Mesenchymal stem cell (in vitro differentiated cells and primary cell): Measurements from ENCODE around the gene CYFIP2.

Experiments used
- DNase-seq: peaks from one replicate; pipeline ENCODE4 v3.0.0-alpha.2; 2013
- H2AFZ ChIP-seq: one replicate; pipeline ENCODE4 v1.6.1; 2013; ENCODE audit warnings: low read depth, mild to moderate bottlenecking, control low read depth, inconsistent platforms, low read length, moderate library complexity
- H2AK5ac ChIP-seq: 2 replicates; pipeline ENCODE4 v1.6.1; 2013; ENCODE audit warnings: low read length, moderate library complexity, mild to moderate bottlenecking, inconsistent platforms; ENCODE audit not compliant: severe bottlenecking
- H2BK120ac ChIP-seq: one replicate; pipeline ENCODE4 v1.6.1; 2013; ENCODE audit warnings: low read depth, mild to moderate bottlenecking, inconsistent platforms, low read length, moderate library complexity
- H2BK12ac ChIP-seq, 2 experiments: one replicate each; pipeline ENCODE4 v1.6.1; 2013; ENCODE audit warnings: inconsistent platforms in 2 of 2, low read length in 2 of 2, mild to moderate bottlenecking in 2 of 2, moderate library complexity in 2 of 2, control low read depth in 1 of 2
- H2BK15ac ChIP-seq: one replicate; pipeline ENCODE4 v1.6.1; 2013; ENCODE audit warnings: mild to moderate bottlenecking, low read depth, inconsistent platforms; ENCODE audit not compliant: poor library complexity, severe bottlenecking
- H2BK5ac ChIP-seq: 2 replicates; pipeline ENCODE4 v1.6.1; 2013; ENCODE audit warnings: low read depth, mild to moderate bottlenecking, low read length, control low read depth, inconsistent platforms; ENCODE audit not compliant: poor library complexity, severe bottlenecking
- H3K14ac ChIP-seq, 2 experiments: one replicate each; pipeline ENCODE4 v1.6.1; 2013; ENCODE audit warnings: inconsistent platforms in 2 of 2, low read length in 2 of 2, control low read depth in 1 of 2, mild to moderate bottlenecking in 1 of 2, moderate library complexity in 1 of 2
- H3K18ac ChIP-seq, 2 experiments: one replicate each; pipeline ENCODE4 v1.6.1; 2013; ENCODE audit warnings: inconsistent platforms in 2 of 2, low read length in 2 of 2, control low read depth in 1 of 2, low read depth in 1 of 2, mild to moderate bottlenecking in 1 of 2
- H3K23ac ChIP-seq, 2 experiments: one replicate each; pipeline ENCODE4 v1.6.1; 2013; ENCODE audit warnings: inconsistent platforms in 2 of 2, low read length in 2 of 2, mild to moderate bottlenecking in 2 of 2, moderate library complexity in 2 of 2, control low read depth in 1 of 2
- H3K27ac ChIP-seq: 2 replicates; pipeline ENCODE4 v1.5.1; 2013; ENCODE audit warnings: mild to moderate bottlenecking, moderate library complexity, low read length, control low read depth, inconsistent platforms; ENCODE audit not compliant: poor library complexity, severe bottlenecking
- H3K27me3 ChIP-seq, 2 experiments: 2 replicates each; pipeline versions ENCODE4 v1.6.1 to v1.7.0; 2013; ENCODE audit warnings: low read length in 2 of 2, mild to moderate bottlenecking in 2 of 2, moderate library complexity in 2 of 2, control low read depth in 1 of 2, inconsistent platforms in 1 of 2; ENCODE audit not compliant: control insufficient read depth in 1 of 2, insufficient read depth in 1 of 2
- H3K36me3 ChIP-seq, 2 experiments: 2 replicates each; pipeline versions ENCODE4 v1.6.1 to v1.7.0; 2013; ENCODE audit warnings: low read length in 2 of 2, control low read depth in 1 of 2, inconsistent platforms in 1 of 2, low read depth in 1 of 2, mild to moderate bottlenecking in 1 of 2; ENCODE audit not compliant: insufficient read depth in 2 of 2, control insufficient read depth in 1 of 2
- H3K4ac ChIP-seq, 2 experiments: one replicate each; pipeline ENCODE4 v1.6.1; 2013; ENCODE audit warnings: inconsistent platforms in 2 of 2, low read length in 2 of 2, mild to moderate bottlenecking in 2 of 2, moderate library complexity in 2 of 2, control low read depth in 1 of 2, low read depth in 1 of 2
- H3K4me1 ChIP-seq: 2 replicates; pipeline ENCODE4 v1.6.1; 2013; ENCODE audit warnings: low read depth, low read length, control low read depth; ENCODE audit not compliant: control insufficient read depth, insufficient read depth
- H3K4me2 ChIP-seq: 2 replicates; pipeline ENCODE4 v1.6.1; 2013; ENCODE audit warnings: low read length, mild to moderate bottlenecking, inconsistent platforms; ENCODE audit not compliant: poor library complexity, severe bottlenecking
- H3K4me3 ChIP-seq, 2 experiments: 2 replicates each; pipeline versions ENCODE4 v1.5.1 to v1.7.0; 2013; ENCODE audit warnings: low read length in 2 of 2, mild to moderate bottlenecking in 2 of 2, control low read depth in 1 of 2, low read depth in 1 of 2; ENCODE audit not compliant: insufficient read depth in 1 of 2
- H3K79me1 ChIP-seq: replicated peaks from 2 replicates; pipeline ENCODE4 v1.6.1; 2013; ENCODE audit warnings: mild to moderate bottlenecking, control low read depth, low read length, inconsistent platforms; ENCODE audit not compliant: poor library complexity, severe bottlenecking
- H3K9ac ChIP-seq: 2 replicates; pipeline ENCODE4 v1.7.0; 2013; ENCODE audit warnings: mild to moderate bottlenecking, low read length, moderate library complexity
- H3K9me3 ChIP-seq: 2 replicates; pipeline ENCODE4 v1.7.0; 2013; ENCODE audit warnings: mild to moderate bottlenecking, low read length; ENCODE audit not compliant: control insufficient read depth
- H4K8ac ChIP-seq: one replicate; pipeline ENCODE4 v1.6.1; 2013; ENCODE audit warnings: inconsistent platforms, mild to moderate bottlenecking, low read length, moderate library complexity
- H4K91ac ChIP-seq: one replicate; pipeline ENCODE4 v1.6.1; 2013; ENCODE audit warnings: mild to moderate bottlenecking, low read length, inconsistent platforms
- whole genome bisulfite sequencing: methylation state at CpG from one replicate; pipeline ENCODE4 v1.1.7; 2013; ENCODE audit warnings: mixed read lengths; 5-methylcytosine and 5-hydroxymethylcytosine counted together

CYFIP2 gene

GRCh38 chr5:157357823-157358222, 91.9 kb downstream of the CYFIP2 start:
- Histone ChIP-seq H3K4ac (no peak overlapping the region), H2AK5ac (no peak overlapping the region), H3K4me2 (no peak overlapping the region), H3K18ac (no peak overlapping the region), H4K8ac (no peak overlapping the region), H2BK120ac (no peak overlapping the region), H2AFZ (no peak overlapping the region), H2BK15ac (no peak overlapping the region), H3K14ac (no peak overlapping the region), H3K4me1 (no peaks in the 10 kb centered on the region), H2BK12ac (no peak overlapping the region), H4K91ac (no peak overlapping the region), H3K9ac (no peak overlapping the region), H3K27ac (no peak overlapping the region), H3K23ac (no peak overlapping the region), H3K36me3 (peaks cover 0 to 23% of the 10 kb centered on the region in 2 experiments), H3K4me3 (no peak overlapping the region), H3K27me3 (no peaks in the 10 kb centered on the region), H3K79me1 (no peaks in the 10 kb centered on the region), H2BK5ac (no peak overlapping the region), H3K9me3 (no peaks in the 10 kb centered on the region)
- 93% methylated on average over 4 of the region's 6 CpGs for WGBS
- DNase-seq, result no peak

- no peak overlapping the region for H2AK5ac ChIP-seq
- no peak overlapping the region for H3K27ac ChIP-seq
- H3K27me3 ChIP-seq, result no peaks in the 10 kb centered on the region
- peaks cover 0 to 29% of the 10 kb centered on the region in 2 experiments for H3K36me3 ChIP-seq
- H3K4me3 ChIP-seq, result no peak overlapping the region
- H2AFZ ChIP-seq, result no peak overlapping the region
- no peaks in the 10 kb centered on the region for H3K79me1 ChIP-seq
- 90% methylated on average over 4 of the region's 4 CpGs for WGBS
- H4K91ac ChIP-seq, result no peak overlapping the region
- no peak overlapping the region for H2BK5ac ChIP-seq
- no peak overlapping the region for H3K4ac ChIP-seq
- no peak overlapping the region for H3K14ac ChIP-seq
- H2BK12ac ChIP-seq, result no peak overlapping the region
- H3K23ac ChIP-seq, result no peak overlapping the region
- H2BK120ac ChIP-seq, result no peak overlapping the region
- H4K8ac ChIP-seq, result no peak overlapping the region
- H3K4me2 ChIP-seq, result no peak overlapping the region
- no peaks in the 10 kb centered on the region for H3K9me3 ChIP-seq
- H3K4me1 ChIP-seq, result no peaks in the 10 kb centered on the region
- H3K9ac ChIP-seq, result no peak overlapping the region
- H3K18ac ChIP-seq, result no peak overlapping the region
- no peak overlapping the region for H2BK15ac ChIP-seq
- DNase-seq, result no peak
These were observed 92.9 kb downstream of the CYFIP2 start for GRCh38 chr5:157358871-157359270.

DNA sequence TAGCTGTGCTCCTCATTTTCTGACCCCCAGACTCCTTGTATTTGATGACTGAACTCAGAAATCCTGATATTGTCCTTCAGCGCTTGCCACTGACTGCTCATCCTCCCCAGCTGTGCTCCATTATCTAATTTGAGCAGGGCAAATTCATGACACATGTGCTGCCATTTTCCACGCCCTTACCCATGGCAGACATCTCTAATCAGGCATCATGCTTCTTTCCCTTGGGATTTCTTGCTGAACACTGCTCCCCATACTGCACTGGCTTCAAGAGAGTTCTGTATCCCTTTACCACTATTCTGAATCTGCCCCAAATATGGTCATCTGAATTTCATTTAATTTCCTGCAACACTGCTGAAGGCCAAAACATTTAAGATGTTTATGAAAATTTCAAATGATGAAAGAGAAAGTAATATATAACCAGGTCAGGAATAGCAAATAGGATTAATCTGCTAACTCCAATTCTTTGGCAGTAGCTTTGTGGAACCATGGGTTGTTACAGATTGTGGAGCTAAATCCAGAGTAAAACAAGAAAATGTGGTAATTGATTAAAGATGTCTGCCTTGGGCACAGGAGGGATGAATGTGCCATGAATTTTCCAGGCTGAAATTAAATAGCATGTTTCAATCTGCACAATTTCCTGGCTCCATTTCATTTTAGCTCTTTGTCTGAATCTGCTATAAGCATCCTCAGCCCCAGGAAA, 93.6 kb downstream of the CYFIP2 start:
- Histone ChIP-seq H2BK120ac (no peak overlapping the region), H2AFZ (no peak overlapping the region), H3K4ac (no peak overlapping the region), H2BK15ac (no peak overlapping the region), H3K4me1 (no peaks in the 10 kb centered on the region), H4K91ac (no peak overlapping the region), H3K9me3 (no peaks in the 10 kb centered on the region), H3K9ac (no peak overlapping the region), H3K14ac (no peak overlapping the region), H3K36me3 (peaks cover 0 to 34% of the 10 kb centered on the region in 2 experiments), H3K23ac (no peak overlapping the region), H3K79me1 (no peaks in the 10 kb centered on the region), H3K4me3 (no peak overlapping the region), H4K8ac (no peak overlapping the region), H3K27ac (no peak overlapping the region), H2AK5ac (no peak overlapping the region), H3K27me3 (no peaks in the 10 kb centered on the region), H3K18ac (no peak overlapping the region), H2BK5ac (no peak overlapping the region), H3K4me2 (no peak overlapping the region), H2BK12ac (no peak overlapping the region)
- no peak for DNase-seq
- WGBS, result 86% methylated on average over 2 of the region's 2 CpGs

- no peak overlapping the region for H4K91ac ChIP-seq
- H3K27me3 ChIP-seq, result no peaks in the 10 kb centered on the region
- H3K27ac ChIP-seq, result no peak overlapping the region
- no peak for DNase-seq
- H3K9me3 ChIP-seq, result no peaks in the 10 kb centered on the region
- no peak overlapping the region for H2BK15ac ChIP-seq
- no peak overlapping the region for H3K4ac ChIP-seq
- no peak overlapping the region for H4K8ac ChIP-seq
- H3K4me2 ChIP-seq, result no peak overlapping the region
- WGBS, result 95% methylated on average over 3 of the region's 3 CpGs
- H3K18ac ChIP-seq, result no peak overlapping the region
- H2BK12ac ChIP-seq, result no peak overlapping the region
- no peak overlapping the region for H2AK5ac ChIP-seq
- no peak overlapping the region for H2BK120ac ChIP-seq
- no peak overlapping the region for H2BK5ac ChIP-seq
- no peak overlapping the region for H2AFZ ChIP-seq
- no peak overlapping the region for H3K23ac ChIP-seq
- H3K9ac ChIP-seq, result no peak overlapping the region
- no peak overlapping the region for H3K14ac ChIP-seq
- H3K79me1 ChIP-seq, result no peaks in the 10 kb centered on the region
- no peaks in the 10 kb centered on the region for H3K4me1 ChIP-seq
- H3K36me3 ChIP-seq, result peaks cover 0 to 34% of the 10 kb centered on the region in 2 experiments
- H3K4me3 ChIP-seq, result no peak overlapping the region
These were observed 96.1 kb downstream of the CYFIP2 start for GRCh38 chr5:157362012-157362411.
